GM21381 (cell line): Measurements from ENCODE around the gene C22orf42.
"Not testable (repeated sequence)": the region's sequence is repeated elsewhere in the genome, so short reads cannot be mapped to it uniquely, and the experiment has no call there.

ENCODE experiments used
- ATAC-seq: cut with Tn5 transposase; IDR thresholded peaks from one replicate; pipeline ENCODE4 v1.9.1; 2021; ENCODE audit warnings: mild to moderate bottlenecking, moderate library complexity; ENCODE audit not compliant: unreplicated experiment

C22orf42 gene

DNA sequence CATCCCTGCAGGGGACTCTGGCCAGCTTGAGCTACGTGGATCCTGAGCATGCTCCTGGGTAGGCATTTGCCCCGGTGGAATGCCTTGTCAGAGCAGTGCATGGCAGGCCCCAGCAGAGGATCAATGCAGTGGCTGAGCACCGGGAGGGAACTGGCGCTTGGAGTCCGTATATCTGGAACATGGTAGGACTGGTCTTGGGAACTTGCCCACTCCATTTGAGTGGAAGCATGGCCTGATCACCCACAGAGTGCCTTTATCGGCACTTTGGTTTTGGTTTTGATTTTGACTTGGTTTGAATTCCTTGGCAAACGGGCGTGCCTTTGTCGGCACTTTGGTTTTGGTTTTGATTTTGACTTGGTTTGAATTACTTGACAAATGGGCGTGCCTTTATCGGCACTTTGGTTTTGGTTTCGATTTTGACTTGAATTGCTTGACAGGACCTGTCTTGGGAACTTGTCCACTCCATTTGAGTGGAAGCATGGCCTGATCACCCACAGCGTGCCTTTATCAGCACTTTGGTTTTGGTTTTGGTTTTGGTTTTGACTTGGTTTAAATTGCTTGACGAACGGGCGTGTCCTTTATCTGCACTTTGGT is 21.3 kb downstream of the C22orf42 start:
- not testable (repeated sequence) for ATAC-seq

DNA sequence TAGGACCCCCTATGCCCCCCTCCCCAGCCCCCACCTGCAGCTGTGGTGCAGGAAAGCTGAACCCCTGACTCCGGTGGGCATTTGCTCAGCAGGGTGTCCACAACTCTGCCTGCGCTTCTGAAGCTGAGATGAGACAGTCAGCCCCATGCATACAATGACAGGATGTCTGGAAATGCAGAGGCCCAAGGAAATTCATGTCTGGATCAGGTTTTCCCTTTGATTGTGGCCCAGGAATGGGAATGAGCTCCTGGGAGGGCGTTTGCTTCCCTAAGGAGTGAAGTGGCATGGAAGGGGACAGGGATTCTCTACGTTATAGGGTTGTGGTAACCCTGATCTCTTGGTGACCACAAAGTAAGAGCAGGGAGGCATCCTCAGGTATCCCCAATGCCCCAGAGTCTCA is 22.2 kb downstream of the C22orf42 start:
- ATAC-seq = not testable (repeated sequence)

DNA sequence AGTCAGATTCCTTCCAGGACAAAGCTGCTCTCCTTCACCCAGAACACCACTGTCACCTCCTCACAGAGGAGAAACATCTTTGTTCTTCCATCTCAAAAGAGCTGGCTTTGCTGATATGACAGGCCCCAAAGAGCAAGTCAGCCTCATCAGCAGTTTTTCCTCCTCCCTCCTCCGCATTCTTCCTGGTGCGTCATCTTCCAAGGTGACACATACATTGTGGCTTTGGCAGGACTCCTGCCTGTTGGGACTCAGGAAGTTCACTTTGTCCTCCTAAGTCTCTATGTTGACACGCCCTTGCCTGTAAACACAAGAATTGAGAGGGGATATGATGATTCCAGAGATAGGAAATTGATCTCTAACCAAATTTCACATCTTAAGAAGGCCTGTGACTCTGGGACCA is 23.1 kb downstream of the C22orf42 start:
- not testable (repeated sequence) for ATAC-seq

DNA sequence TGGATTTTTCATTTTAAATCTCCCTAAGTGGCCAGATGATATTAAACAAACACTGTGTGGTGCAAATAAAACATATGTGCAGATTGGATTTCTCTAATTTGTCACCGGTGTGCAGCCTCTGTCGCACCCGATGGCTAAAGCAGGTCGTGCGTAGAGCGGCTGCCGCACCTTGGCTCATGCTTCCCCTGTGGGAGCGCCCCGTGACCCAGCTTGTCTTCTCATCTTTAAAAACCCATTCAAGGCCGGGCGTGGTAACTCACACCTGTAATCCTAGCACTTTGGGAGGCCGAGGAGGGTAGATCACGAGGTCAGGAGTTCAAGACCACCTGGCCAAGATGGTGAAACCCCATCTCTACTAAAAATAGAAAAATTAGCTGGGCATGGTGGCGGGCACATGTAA is 24.3 kb downstream of the C22orf42 start:
- ATAC-seq = not testable (repeated sequence)

DNA sequence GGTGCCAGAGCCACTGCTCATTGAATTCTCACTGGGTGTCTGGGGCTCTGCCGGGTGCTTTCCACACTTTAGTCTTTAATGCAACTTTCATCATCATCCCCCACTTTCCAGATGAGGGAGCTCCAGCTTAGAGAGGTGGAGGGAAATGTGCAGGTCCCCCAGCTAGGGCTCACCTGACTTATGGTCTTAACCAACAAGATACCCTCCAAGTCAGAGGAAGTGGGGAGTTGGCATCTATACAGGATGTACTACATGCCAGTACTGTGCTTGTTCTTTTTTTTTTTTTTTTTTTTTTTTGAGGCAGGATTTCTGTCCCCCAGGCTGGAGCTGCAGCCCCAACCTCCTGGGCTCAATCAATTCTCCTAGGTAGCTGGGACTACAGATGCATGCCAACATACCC is 26.3 kb downstream of the C22orf42 start:
- ATAC-seq = no peak

DNA sequence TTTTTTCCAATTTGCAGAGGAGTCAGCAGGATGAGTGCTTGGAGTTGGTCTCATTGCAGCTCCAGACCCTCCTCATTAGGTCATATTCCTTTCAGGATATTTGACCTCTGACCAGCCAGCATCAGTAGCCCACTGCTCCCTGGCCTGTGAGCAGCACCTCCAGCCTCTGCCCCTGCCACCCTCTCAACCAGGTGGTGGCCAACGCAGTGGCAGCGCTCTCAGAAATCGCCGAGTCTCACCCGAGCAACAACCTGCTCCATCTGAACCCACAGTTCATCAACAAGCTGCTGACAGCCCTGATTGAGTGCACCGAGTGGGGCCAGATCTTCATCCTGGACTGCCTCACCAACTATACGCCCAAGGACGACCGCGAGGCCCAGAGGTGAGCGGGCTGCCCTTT is 27.0 kb downstream of the C22orf42 start:
- ATAC-seq = no peak

DNA sequence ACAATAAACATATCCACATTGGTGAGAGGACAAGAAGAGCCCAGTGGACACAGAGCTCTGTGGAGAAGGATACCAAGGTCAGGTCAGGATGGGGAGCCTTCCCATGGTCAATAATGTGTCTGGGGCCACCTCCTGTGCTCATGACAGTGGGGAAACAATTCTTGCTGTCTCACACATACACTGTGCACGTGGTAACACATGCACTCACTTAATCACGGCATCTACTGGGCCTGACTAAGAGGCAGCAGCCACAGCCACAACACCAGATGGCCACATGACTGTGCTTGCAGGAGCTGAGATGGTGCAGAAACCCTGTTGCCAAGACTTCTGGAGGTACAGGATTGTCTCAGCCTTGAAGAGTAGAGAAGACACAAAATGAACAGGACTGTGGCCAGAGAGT is 28.6 kb downstream of the C22orf42 start:
- ATAC-seq = no peak

DNA sequence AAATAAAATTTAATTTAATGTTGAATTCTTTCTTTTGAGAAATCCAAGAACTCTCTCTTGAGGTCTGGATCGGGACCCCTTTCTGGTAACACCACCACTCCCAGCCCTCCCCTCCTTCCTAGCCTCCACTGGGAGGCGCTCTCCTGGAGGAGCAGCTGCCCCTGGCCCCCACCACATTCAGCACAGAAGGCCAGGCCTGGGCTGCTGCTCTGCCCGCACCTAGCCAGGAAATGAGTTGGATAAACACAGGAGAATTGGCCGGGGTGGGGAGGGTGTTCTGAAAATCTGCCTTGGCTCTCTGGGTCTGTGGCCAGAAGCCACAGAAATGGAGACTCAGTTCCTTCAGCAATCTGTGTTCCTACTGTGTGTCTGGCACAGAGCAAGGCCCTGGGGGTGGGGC is 31.2 kb downstream of the C22orf42 start:
- ATAC-seq = no peak

DNA sequence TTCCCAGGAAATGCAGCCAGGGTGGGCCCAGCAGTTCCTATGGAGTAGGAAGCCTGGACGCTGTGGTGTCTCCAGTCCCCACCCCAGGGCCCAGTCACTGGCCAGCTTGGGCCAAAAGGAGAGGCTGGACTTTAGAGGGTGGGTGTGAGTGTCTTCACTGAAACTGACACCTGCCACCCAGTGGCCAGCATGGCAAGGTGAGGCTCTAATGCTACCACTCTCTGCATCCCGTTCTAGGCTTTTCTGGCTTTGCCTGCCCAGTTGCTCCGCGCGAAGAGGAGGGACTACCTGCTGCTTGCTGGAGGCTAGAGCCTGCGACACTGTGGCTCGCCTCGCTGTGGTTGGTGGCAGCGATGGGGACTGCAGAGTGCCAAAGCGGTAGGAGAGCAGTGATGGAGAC is 35.4 kb downstream of the C22orf42 start:
- ATAC-seq = no peak

DNA sequence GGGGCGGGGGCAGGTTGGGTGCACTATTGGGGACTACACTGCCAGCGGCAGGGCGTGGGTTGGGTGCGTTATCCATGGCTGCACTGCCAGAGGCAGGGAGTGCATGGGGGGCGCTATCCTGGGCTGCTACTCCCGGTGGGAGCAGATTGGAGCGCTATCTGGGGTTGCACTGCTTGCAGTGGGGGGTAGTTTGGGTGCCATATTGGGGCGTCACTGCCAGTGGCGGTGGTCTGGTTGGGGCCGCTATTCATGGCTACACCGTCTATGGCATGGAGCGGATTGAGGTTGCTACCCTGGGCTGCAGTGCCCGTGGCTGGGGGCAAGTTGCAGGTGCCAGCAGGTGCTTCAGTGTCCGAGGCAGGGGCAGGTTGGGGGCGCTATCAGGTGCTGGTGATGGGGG is 36.2 kb downstream of the C22orf42 start:
- ATAC-seq = no peak

DNA sequence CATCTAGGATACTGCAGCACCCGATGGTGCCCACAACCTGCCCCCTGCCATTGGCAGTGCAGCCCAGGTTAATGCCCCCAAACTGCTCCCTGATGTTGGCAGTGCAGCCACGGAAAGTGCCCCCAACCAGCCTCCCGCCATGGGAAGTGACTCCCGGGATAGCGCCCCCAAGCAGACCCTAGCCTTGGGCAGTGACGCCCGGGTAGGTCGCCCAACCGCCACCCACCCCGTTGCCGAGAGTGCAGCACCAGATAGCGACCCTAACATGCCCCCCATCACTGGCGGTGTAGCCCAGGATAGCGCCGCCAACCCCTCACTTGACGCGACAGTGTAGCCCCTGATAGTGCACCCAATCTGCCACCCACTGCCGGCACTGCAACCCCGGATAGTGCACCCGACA is 38.5 kb downstream of the C22orf42 start:
- ATAC-seq = no peak

DNA sequence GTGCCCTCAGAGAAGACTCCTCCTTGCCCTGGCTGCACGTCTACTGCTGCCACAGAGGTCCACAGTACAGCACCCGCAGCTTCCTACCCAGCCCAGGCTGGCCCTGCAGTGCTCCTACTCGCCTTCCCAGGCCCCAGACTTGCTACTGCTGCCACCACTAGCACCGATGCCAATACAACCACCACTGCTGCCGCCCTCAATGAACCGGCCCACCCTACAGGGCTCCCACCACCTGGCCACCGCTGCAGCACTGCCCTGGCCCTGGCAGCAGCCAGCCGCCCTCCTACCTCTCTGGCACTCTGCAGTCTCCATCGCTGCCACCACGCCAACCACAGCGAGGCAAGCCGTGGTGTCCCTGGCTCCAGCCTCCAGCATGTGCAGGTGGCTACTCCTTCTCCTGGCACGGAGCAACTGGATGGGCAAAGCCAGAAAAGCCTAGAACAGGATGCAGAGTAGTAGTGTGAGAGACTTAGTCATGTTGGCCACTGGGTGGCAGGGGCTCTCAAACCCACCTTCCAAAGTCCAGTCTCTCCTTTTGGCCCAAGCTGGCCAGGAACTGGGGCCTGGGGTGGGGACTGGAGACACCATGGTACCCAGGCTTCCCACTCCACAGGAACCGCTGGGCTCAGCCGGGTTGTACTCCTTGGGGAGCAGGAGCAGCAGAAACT is 39.4 kb downstream of the C22orf42 start:
- ATAC-seq = no peak

DNA sequence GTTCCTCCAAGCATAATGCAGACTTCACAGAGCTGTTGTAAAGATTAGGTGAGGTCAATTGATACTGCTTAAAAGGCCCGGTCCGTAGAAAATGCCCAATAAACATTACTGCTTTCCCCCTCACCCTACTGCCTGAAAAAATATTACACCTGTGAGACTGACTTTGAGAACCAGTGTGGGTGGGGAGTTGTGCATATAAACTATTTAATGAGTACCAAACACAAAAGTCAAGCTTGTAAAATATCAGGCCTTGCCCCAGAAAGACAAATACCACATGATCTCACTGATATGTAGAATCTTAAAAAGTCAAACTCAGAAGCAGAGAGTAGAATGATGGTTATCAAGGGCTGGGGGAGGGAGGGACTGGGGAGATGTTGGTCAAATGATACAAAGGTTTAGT is 46.7 kb downstream of the C22orf42 start:
- no peak for ATAC-seq

DNA sequence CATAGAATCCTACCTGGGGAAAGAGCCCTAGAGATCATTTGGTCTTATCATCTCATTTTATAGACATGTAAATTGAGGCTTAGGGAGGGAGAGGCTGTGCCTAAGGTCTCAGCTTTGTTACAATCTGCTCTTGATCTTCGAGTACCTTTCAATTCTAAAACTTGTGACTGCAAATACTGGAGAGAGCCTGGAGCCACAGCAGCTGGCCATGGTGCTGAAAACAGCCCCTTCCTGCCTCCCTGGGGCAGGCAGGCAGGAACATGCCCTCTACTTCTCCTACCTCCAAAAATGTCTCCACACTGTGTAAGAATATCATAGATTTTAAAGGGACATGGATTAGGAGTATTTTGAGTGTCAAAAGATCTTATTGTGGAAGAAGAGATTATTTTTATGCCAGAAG is 52.2 kb downstream of the C22orf42 start:
- ATAC-seq = no peak

DNA sequence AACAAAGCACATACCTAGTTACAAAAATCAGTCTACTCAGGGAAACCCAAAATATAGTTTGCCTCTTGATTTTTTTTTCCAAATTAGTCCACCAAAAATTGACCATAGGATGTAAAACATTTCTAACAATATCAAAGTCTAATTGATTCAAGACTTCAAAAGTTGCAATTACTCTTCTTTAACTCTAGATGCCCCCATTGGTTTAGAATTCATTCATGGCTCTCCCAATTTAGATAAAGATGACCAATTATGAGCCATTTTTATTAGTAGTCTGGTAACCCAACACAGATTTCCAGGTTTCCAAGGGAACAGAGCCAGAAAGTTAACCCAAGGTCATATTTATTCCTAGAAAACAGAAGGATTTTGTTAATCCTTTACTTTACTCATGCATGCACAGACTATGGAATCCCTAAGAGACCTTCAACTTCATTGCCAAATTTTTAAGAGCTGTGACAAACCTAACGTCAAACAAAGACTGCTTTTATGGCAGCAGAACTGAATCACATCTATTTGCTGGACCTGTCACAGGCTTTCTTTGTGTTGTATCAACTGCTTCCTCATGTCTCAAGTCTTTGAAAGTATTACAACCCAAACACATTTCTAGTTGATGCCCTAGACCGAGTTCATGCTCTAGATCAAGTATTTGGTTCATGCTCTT is 55.3 kb downstream of the C22orf42 start:
- no peak for ATAC-seq

DNA sequence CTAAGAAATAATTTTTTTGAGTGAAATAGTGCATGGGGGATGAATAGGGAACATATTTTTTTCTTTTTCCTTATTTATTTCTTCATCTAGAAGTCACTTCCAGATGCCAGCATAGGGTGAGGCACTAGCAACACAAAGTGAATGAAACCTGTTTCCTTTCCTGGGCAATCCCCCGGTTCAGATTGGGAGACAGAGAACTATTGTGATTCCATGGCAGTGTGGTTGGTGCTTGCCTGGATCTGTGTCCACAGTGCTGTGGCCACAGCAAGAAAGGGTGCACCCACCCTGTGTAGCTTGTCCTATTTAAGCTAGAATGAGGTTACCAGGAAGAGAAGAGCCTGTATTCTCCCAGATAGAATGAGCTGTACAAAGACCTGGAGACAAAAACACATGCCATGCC is 58.4 kb downstream of the C22orf42 start:
- ATAC-seq = no peak
